ENCODE measurements around the gene GON4L.
"Not testable (repeated sequence)": the region's sequence is repeated elsewhere in the genome, so short reads cannot be mapped to it uniquely, and the experiment has no call there.

Gene GON4L

DNA sequence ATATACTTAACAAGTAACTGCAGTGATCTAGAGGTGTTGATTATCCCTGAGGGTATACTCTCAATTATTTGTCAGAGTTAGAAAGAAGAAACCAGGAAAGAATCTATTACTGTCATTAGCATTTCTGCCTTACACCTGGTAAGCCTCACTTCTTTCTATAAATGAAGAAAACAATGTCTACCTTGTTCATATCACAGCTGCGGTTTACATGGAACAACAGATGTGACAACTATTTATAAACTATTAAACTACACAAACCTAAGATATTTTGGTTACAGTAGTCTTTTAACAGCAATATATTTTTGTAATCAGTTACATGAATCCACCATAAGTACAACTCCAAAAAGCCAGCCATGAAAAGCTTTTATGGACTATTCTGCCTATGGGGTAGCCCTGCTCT lies 40.7 kb downstream of the GON4L start:
- DNase-seq (ENCODE audit: low read depth in 2 of 2): no peak

DNA sequence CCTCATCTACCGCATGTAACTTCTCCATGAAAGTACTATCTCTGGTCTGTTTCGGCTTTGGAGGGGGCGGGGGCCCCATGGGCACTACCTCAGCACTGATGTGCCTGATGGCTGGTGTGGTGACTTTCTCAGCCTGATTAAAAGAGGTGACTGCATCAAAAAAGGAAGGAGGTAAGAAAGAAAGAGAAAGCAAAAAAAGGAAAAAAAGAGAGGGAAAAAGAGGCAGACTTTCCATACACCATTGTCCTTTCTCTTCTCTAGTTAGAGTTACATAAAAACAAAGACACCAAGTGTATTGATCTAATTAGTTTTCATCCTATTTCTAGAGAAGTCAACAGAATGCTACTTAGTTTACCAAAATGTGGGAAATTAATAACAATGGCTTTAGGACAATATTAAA lies 43.3 kb downstream of the GON4L start:
- DNase-seq (ENCODE audit: low read depth in 2 of 2): no peak

DNA sequence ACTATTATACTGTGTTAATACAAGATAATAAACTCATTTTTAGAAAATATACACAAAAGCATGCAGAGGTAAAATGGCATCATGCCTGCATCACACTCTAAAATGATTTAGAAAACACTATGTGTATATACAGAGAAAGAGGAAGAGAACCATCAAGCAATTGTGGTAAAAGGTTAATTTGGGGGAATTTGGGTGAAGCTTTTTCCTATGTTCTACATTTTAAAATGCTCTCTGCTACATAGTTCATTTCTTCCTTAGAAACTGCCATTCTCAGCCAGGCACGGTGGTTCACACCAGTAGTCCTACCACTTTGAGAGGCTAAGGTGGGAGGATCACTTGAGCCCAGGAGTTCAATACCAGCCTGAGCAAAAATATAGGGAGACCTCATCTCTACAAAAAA lies 44.1 kb downstream of the GON4L start:
- no peak for DNase-seq (ENCODE audit: low read depth in 2 of 2)

DNA sequence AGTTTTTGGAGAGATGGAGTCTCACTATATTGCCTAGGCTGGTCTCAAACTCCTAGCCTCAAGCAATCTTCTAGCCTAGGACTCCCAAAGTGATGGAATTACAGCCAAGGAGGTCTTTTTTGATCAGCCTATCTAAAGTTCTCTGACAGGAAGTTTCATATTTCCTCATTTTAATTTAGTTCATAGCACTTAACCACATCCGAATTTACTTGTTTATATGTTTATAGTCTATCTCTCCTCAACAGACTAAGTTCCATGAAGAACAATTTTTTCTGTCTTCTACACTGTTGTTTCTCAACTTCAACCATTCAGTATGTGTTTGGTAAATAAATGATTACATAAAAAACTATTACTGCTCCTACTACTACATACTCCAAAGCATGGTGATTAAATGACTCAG lies 47.9 kb downstream of the GON4L start:
- no peak for DNase-seq (ENCODE audit: low read depth in 2 of 2)

DNA sequence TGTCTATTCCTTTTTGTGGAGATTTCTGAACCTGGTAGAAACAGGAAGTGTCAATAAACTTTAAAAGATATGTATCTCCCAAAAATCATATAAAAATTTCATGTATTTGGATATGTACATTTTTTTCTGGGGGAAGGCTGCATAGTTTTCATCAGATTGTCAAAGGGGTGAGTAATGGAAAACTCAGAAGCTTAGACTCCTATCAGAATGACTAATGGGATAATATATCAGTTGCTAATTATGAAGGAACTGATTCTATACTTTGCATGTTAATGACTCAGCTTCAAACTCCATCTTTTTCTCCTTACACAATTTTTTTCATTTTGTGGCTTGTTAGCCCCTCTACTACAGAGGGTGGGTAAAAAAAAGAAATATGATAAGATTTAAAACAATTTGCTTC lies 55.9 kb downstream of the GON4L start:
- DNase-seq (ENCODE audit: low read depth in 2 of 2): no peak

DNA sequence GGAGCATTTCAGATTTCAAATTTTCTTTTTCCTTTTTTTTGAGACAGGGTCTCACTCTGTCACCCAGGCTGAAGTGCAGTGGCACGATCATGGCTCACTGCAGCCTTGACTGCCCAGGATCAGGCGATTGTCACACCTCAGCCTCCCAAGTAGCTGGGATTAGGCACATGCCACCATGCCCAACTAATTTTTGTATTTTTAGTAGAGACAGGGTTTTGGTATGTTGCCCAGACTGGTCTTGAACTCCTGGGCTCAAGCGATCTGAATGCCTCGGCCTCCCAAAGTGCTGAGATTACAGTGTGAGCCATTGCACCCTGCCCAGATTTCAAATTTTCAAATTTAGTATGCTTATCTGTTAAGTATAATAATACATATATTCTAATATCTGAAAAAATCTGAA lies 61.4 kb downstream of the GON4L start:
- DNase-seq (ENCODE audit: low read depth in 2 of 2): not testable (repeated sequence)

DNA sequence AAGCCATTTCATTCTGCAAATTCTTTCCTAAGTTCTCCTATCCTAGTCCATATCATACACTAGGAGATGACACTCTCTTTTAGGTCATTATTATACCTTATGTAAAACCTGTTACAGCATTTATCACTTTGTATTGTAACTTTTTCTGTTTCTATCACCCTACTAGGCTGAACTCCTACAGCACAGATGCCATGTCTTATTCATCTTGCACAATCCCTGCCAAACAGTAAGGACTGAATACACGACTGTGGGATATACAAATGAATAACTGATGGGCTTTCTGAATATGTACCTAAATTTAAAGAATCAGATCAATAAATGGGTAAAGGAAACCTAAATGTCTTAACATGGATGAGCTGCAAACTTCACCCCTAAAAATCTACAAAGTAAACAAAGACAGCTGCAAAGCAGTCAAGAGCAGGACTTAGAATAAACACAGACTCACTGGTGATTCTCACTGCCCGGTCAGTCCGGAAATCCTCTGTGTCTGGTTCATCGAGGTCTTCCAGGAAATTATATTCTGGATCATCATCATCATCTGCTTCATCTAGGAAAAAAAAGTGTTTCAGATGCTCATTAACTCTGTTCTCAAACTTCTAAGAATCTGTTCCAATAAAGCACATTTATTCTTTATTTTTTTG lies 62.3 kb downstream of the GON4L start:
- DNase-seq (ENCODE audit: low read depth in 2 of 2): no peak

DNA sequence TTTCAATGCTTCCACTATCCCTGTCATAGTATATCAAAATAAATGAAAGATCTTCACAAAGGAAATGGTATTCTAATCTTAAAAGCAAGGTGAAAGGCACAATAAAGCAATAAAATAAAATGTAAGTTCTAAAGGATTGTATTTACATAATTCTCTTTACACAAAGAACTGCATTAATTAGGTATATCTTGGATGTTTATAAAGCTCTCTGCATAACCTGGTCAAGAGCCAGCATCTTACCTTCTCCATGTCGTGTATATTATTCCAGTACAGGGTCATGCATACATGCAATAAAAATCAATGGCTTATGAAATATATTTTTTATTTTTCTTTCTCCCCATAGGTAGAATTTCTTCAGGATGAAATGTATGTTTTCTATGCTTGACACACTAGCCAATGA lies 63.8 kb downstream of the GON4L start:
- no peak for DNase-seq (ENCODE audit: low read depth in 2 of 2)

DNA sequence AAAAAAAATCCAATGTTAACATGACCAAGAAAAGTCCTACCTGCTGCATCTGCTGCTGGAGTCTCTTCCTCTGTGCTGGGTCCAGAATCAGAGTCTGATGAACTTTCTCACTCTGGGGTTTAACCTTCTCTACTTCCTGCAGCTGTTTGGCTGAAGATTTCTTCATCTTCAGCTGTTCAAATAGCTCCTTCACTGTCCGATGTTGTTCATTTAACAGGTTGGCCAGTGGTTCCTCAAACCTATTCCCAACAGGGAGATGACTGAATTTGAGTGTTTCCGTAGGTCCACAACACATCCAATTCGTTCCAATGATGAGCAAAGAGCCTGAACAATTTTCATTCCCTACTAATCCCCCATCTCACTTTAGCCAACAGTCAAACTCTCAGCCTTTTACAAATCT lies 79.4 kb downstream of the GON4L start:
- DNase-seq (ENCODE audit: low read depth in 2 of 2): no peak

DNA sequence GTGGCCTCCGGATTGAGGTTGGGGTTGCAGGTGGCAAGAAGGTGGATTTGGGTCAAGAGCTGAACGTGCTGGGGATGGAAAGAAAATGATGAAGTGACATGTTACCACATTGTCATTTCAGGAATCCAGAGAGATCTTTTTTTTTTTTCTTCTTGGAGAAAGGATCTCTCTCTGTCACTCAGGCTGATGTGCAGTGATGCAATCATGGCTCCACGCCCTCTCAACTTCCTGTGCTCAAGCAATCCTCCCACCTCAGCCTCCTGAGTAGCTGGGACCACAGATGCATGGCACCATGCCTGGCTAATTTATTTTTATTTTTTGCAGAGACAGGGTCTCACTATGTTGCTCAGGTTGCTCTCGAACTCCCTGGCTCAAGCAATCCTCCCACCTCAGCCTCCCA lies 80.6 kb downstream of the GON4L start:
- DNase-seq (ENCODE audit: low read depth in 2 of 2): no peak

DNA sequence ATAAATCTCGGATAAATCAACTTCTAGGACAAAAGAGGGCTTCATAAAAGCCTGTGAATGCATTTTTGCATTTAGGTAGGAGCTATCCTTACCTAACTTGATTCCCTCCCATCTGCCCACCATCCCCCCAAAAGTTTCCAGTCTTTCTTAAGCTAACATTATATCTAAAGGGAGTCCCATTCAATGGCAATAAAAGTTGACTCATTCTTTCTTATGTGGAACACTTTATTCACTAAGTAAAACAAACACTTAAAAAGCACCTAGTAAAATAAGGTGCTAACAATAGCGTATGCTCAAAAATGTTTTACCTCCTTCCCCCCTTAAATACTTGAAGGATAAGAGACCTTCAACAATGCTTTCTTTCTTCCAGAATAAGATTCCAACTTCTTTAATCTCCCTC lies 83.8 kb downstream of the GON4L start:
- DNase-seq (ENCODE audit: low read depth in 2 of 2): no peak

DNA sequence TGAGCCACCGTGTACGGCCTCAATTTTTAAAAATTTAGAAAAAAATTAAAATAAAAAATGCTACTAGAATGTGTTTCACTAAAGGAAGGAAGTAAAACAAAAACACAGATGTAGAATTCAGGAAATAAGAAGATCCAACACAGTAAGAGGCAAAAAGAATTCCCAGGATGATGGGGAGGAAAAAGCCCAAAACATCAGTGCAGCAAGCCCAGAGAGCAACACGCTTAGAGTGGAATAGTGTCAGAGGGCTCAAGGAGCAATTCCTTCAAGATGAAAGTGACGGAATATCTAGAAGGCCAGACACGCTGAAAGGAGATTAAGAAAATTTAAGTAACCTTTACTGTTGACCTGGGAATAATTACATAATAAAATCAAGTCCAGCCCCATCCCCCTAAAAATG lies 87.8 kb downstream of the GON4L start:
- no peak for DNase-seq (ENCODE audit: low read depth in 2 of 2)

DNA sequence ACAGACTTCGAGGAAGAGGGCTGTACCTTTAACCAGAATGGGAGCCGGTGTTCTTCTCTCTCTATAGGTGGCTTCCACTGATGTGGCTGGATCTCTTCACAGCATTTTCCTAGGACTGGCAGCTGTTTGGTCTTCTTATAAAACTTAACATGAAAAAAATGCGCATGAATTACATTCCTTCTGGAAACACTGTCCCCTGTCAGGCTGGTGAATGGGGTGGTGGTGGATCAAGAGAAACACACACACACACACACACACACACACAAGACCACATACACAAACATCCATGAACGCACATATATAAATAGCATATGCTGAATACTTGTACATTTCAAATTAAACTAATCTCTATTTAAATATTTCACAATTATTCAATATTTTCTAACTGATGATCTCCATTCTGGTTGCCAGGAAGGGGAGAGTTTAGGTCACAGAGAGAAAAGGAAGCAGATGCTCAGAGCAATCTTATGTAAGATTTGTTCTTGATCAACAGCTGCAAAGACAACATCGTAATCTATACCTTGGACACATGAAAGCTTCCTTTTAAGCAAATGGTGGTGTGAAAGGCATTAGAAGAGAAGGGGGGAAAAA lies 89.5 kb downstream of the GON4L start:
- not testable (repeated sequence) for DNase-seq (ENCODE audit: low read depth in 2 of 2)

DNA sequence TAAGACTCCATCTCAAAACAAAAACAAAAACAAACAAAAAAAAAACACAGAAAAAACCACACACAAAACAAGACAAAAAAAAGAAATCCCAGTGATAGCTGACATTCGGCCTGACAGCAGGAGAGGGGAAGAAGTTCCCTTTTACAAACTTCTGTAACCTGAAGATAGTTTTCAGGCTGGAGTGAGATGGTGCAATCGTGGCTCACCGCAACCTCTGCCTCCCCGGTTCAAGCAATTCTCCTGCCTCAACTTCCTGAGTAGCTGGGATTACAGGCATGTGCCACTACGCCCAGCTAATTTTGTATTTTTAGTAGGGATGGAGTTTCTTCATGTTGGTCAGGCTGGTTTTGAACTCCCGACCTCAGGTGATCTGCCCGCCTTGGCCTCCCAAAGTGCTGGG lies 93.0 kb downstream of the GON4L start:
- not testable (repeated sequence) for DNase-seq (ENCODE audit: low read depth in 2 of 2)

DNA sequence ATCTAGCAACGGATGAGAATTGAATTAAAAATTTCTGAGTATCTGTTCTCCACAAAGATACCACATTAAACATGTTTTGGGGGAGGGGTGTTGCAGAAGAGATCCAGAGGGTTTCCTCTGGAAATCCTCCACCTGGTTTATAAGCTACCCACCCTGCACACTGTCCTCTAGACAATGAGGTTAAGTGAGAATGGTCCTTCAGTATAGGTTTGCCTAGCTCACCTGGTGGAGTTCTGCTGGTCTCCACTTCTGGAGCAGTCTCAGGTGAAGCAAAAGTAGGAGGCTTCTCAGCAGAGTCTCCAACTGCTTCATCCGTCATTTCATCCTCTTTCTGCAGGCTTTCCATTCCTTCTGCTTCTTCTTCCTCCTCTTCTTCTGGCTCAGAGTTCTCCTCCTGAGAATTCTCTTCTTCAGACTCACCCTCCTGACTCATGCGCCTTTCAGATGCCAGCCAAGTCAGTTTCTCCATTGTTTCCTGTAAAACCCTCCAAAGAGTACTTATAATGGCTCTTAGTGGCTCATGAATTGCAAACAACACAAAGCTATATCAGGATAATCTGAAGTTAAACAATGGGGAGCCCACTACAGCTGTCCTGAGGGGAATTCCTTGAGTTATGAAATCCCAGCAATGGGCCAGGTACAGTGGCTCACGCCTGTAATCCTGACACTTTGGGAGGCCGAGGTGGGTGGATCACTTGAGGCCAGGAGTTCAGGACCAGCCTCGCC lies 93.8 kb downstream of the GON4L start:
- DNase-seq (ENCODE audit: low read depth in 2 of 2): not testable (repeated sequence)

DNA sequence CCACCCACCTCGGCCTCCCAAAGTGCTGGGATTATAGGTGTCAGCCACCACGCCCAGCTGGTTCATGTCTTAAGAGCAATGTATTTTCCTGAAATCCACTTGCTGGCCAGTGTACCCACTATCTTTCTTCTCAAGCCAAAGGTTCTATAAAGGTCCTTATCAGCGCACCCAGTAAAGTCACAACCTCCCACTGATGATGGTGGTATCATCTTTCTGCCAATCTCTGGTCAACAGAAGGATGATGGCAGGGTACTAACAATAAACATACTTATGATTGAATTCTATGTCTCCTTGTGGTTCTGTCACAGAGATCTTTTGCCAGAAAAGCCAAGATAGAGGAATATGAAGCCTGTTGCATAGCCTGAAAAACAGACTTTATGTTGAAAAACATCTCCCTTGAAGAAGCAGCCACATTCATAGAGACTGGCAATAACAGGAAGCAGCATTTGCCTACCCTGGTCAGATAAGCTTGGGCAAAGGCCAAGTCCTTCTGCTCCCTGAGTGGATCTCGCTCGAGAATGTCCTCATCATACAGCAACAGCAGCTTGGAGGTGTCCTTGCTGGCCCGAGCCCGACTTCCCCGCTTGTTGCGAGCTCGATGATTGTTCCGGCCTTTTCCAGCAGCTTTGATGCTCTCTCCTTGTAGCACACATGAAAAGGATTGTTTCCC lies 95.1 kb downstream of the GON4L start:
- DNase-seq (ENCODE audit: low read depth in 2 of 2): no peak

DNA sequence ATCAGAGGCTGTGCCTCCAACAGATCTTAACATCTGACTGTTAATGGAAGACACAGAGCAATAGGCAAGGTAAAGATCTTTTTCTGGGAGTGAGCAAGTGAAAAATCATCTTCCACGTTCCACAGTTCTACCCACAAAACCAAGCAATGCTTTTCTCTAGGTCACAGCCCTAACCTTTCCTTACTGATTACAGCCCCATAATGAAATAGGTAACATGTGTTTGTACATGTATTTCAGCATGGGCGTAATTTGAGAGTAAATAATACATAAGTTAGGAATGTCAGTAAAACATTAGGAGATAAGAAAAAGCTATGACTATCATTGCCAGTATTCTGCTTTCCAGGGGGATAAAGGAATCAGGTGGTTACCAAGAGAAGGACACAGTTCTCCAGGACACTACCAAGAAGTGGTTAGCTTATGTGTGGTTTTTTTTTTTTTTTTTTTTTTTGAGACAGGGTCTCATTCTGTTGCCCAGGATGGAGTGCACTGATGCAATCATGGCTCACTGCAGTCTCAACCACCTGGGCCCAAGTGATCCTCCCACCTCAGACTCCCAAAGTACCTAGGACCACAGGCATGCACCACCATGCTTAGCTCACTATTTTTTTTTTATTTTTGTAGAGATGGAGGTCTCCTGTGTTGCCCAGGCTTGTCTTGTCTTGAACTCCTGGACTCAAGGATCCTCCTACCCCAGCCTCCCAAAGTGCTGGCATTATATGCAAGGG lies 96.1 kb downstream of the GON4L start:
- DNase-seq (ENCODE audit: low read depth in 2 of 2): no peak

DNA sequence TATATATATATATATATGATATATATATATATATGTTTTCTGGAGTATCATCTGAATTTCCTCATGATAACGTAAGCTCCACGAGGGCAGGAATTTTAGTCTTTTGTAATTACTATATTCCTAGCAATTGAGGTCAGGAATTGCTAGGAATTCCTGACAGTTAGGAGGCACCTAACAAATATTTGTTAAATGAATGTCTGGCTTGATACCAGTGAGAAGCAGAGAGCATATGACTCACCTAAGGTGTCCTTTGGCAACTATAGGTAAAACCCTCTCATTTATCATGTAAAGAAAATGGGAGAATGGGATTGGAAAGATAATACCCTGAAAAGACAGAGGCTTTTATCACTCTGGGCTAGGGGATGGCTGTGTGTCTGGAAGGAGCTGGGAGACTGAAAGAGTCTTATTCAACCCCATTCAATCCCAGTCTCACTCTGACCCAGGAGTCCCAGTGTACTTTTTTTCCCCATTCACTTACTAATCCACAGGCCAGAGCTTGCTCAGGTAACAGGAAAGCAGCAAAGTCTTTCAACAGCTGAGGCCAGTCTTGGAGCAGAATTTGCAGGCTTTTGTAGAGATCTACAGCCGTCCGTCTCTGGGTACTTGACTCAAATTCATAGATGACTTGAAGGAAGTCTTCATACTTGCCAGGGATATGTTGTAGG lies 96.9 kb downstream of the GON4L start:
- no peak for DNase-seq (ENCODE audit: low read depth in 2 of 2)

DNA sequence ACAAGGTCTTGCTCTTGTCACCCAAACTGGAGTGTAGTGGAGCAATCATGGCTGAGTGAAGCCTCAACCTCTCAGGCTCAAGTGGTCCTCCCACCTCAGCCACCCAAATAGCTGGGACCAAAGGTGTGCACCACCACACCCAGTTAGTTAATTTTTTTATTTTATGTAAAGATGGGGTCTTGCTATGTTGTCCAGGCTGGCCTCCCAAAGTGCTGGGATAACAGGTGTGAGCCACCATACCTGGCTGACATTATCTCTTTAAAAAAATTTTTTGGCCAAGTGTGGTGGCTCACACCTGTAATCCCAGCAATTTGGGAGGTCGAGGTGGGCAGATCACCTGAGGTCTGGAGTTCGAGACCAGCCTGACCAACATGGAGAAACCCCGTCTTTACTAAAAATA lies 98.0 kb downstream of the GON4L start:
- not testable (repeated sequence) for DNase-seq (ENCODE audit: low read depth in 2 of 2)

DNA sequence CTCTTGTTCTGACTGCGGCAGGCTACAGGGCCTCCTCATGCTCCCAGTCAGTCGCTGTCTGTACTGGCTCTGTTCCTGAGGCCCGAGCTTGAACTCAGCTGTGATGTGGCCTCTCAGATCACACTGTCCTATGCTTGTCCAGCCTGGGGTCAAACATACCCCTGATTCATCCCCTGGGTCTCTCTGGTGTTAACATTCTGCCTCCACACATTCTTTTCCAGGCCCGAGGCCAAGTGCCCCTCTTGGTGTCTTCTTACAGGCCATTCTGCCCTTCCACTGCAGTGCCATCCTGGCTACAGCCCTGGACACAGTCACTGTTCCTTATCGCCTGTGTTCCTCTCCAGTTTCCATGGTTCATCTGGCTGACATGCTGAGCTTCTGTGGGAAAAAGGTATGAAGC lies 108.9 kb downstream of the GON4L start:
- DNase-seq (ENCODE audit: low read depth in 2 of 2): not testable (repeated sequence)

DNA sequence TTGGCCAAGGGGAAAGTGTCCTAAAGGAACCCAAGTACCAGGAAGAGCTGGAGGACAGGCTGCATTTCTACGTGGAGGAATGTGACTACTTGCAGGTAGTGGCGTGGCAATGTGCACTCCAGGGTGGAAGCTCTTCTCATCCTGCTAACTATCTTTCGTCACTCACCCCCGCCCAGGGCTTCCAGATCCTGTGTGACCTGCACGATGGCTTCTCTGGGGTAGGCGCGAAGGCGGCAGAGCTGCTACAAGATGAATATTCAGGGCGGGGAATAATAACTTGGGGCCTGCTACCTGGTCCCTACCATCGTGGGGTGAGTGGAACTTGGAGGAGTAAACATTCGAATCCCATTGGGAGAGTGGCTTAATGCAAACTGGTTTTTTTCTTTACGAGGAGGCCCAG lies 109.4 kb downstream of the GON4L start:
- not testable (repeated sequence) for DNase-seq (ENCODE audit: low read depth in 2 of 2)

Measured in stimulated activated CD8-positive, alpha-beta memory T cell treated with anti-CD3 and anti-CD28 coated beads, Interleukin-7, amount 100 ng/mL, for 1 hour (primary cell).